ENCODE results near the gene JPH2.

JPH2 gene

GRCh38 chr20:44211177-44212039 lies 24.4 kb upstream of the JPH2 start:
- ATAC-seq, result peak; percentile 29
- TF ChIP-seq SNAI2 (CRISPR knock-in tag; IDR thresholded peaks at IDR 0.05) (no peak), RARB (CRISPR knock-in tag; IDR thresholded peaks at IDR 0.05) (no peak), ESRRG (CRISPR knock-in tag; IDR thresholded peaks at IDR 0.05) (no peak), TSHZ2 (CRISPR knock-in tag; IDR thresholded peaks at IDR 0.05) (no peak), POU6F1 (CRISPR knock-in tag; IDR thresholded peaks at IDR 0.05; ENCODE audit: borderline replicate concordance, low read depth) (no peak), PPARA (CRISPR knock-in tag; IDR thresholded peaks at IDR 0.05; ENCODE audit: borderline replicate concordance) (no peak)
- TF ChIP-seq, protein P1, sequence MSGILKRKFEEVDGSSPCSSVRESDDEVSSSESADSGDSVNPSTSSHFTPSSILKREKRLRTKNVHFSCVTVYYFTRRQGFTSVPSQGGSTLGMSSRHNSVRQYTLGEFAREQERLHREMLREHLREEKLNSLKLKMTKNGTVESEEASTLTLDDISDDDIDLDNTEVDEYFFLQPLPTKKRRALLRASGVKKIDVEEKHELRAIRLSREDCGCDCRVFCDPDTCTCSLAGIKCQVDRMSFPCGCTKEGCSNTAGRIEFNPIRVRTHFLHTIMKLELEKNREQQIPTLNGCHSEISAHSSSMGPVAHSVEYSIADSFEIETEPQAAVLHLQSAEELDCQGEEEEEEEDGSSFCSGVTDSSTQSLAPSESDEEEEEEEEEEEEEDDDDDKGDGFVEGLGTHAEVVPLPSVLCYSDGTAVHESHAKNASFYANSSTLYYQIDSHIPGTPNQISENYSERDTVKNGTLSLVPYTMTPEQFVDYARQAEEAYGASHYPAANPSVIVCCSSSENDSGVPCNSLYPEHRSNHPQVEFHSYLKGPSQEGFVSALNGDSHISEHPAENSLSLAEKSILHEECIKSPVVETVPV (CRISPR knock-in tag; IDR thresholded peaks at IDR 0.05), result no peak

DNA sequence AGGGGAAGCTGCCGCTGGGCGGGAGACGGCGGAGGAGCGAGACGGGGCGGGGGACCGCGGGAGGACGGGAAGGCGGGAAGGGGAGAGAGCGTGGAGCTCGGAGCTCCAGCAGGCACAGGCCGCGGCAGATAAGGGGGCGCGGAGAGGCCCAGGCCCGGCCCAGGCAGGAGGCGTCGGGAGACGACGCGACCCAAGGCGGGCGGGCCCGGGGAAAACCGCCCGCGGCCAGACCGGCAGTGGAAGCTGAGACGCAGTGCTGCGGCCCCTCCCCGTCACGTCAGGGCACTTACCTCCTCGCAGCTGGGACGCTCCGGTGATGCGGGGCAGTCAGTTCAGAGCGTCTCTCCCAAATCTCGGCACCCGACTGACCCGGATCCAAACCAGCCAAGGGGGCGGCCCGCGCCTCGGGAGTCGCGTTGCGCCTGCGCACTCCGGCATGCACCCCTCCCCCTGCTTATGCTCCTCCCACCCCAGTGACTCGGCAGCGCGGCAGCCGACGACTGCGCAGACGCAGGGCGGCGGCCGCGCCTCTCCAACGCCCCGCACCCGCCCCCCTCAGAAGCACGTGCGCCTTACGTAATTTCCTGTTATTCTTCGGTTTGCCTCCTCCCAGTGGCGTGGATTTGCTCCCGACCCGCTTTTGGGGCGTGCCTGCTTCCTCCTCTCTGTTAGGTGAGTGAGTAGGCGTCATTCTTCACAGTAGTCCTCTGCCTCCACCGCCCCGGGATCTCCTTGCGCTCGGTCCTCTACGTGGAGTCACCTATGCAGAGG lies 23.6 kb upstream of the JPH2 start, which contains the start of gene OSER1:
TSS of gene OSER1 (minus strand) at position 366 of the 771 bp plus-strand sequence. CDS start 3,814 bp downstream, outside the sequence.
- peak; percentile 90 for ATAC-seq
- no peak for TF ChIP-seq TOX (CRISPR knock-in tag; IDR thresholded peaks at IDR 0.05; ENCODE audit: borderline replicate concordance)
- TF ChIP-seq ZNF8 (CRISPR knock-in tag; IDR thresholded peaks at IDR 0.05), result no peak
- TF ChIP-seq TSHZ2 (CRISPR knock-in tag; IDR thresholded peaks at IDR 0.05), result peak; percentile 16; the same call in 1 of the 2 replicates
- no peak for TF ChIP-seq BACH2 (CRISPR knock-in tag; IDR thresholded peaks at IDR 0.05; ENCODE audit: borderline replicate concordance)
- no peak for TF ChIP-seq RARB (CRISPR knock-in tag; IDR thresholded peaks at IDR 0.05)

GRCh38 chr20:44209686-44210405 lies 22.9 kb upstream of the JPH2 start:
- TF ChIP-seq BACH2 (CRISPR knock-in tag; IDR thresholded peaks at IDR 0.05; ENCODE audit: borderline replicate concordance), result no peak
- TF ChIP-seq, protein P2, sequence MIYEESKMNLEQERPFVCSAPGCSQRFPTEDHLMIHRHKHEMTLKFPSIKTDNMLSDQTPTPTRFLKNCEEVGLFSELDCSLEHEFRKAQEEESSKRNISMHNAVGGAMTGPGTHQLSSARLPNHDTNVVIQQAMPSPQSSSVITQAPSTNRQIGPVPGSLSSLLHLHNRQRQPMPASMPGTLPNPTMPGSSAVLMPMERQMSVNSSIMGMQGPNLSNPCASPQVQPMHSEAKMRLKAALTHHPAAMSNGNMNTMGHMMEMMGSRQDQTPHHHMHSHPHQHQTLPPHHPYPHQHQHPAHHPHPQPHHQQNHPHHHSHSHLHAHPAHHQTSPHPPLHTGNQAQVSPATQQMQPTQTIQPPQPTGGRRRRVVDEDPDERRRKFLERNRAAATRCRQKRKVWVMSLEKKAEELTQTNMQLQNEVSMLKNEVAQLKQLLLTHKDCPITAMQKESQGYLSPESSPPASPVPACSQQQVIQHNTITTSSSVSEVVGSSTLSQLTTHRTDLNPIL (CRISPR knock-in tag; IDR thresholded peaks at IDR 0.05; ENCODE audit: low read depth), result no peak
- no peak for TF ChIP-seq RARB (CRISPR knock-in tag; IDR thresholded peaks at IDR 0.05)
- TF ChIP-seq TSHZ2 (CRISPR knock-in tag; IDR thresholded peaks at IDR 0.05), result no peak
- no peak for TF ChIP-seq GLIS3 (CRISPR knock-in tag; IDR thresholded peaks at IDR 0.05)
- TF ChIP-seq ZC3H10 (CRISPR knock-in tag; IDR thresholded peaks at IDR 0.05), result no peak
- no peak for TF ChIP-seq ARNTL (CRISPR knock-in tag; IDR thresholded peaks at IDR 0.05; ENCODE audit: borderline replicate concordance, low read depth)
- ATAC-seq, result peak; percentile 34
